HG03558 (cell line): ENCODE data around the gene TBATA.

Experiments used
- ATAC-seq: cut with Tn5 transposase; IDR thresholded peaks from one replicate; pipeline ENCODE4 v1.9.1; 2021; ENCODE audit warnings: moderate number of reproducible peaks; ENCODE audit not compliant: unreplicated experiment; ENCODE audit errors: extremely low read depth

Gene TBATA

GRCh38 chr10:70809011-70809611 is 23.9 kb upstream of the TBATA start:
- ATAC-seq = no peak

GRCh38 chr10:70807556-70807955 is 22.4 kb upstream of the TBATA start:
- ATAC-seq = no peak

- ATAC-seq = no peak
Measured at GRCh38 chr10:70806841-70807240, 21.7 kb upstream of the TBATA start.

- ATAC-seq = no peak
Measured at GRCh38 chr10:70805619-70806215, 20.5 kb upstream of the TBATA start.

GRCh38 chr10:70804421-70804808 is 19.2 kb upstream of the TBATA start:
- no peak for ATAC-seq

GRCh38 chr10:70803775-70804420 is 18.7 kb upstream of the TBATA start:
- ATAC-seq = no peak

- ATAC-seq = no peak
Measured at GRCh38 chr10:70801854-70802253, 16.7 kb upstream of the TBATA start.

GRCh38 chr10:70799124-70799523 is 13.9 kb upstream of the TBATA start:
- ATAC-seq = no peak

- ATAC-seq = no peak
Measured at GRCh38 chr10:70797840-70798239, 12.7 kb upstream of the TBATA start.

- ATAC-seq = no peak
Measured at GRCh38 chr10:70795613-70796012, 10.4 kb upstream of the TBATA start.

- ATAC-seq = no peak
Measured at GRCh38 chr10:70791386-70792039, 6.3 kb upstream of the TBATA start.

GRCh38 chr10:70786799-70787415 is 1.7 kb upstream of the TBATA start:
- ATAC-seq = no peak

GRCh38 chr10:70784471-70784870 is 706 bp downstream of the TBATA start:
- ATAC-seq = no peak

GRCh38 chr10:70784016-70784415 is 1.2 kb downstream of the TBATA start:
- ATAC-seq = no peak

GRCh38 chr10:70782746-70783680 is 2.2 kb downstream of the TBATA start:
- ATAC-seq = no peak

- ATAC-seq = no peak
Measured at GRCh38 chr10:70782086-70782745, 3.0 kb downstream of the TBATA start.

- no peak for ATAC-seq
Measured at GRCh38 chr10:70781461-70782051, 3.6 kb downstream of the TBATA start.

- no peak for ATAC-seq
Measured at GRCh38 chr10:70780772-70781171, 4.4 kb downstream of the TBATA start.

GRCh38 chr10:70780370-70780760 is 4.8 kb downstream of the TBATA start:
- no peak for ATAC-seq
